Kidney (tissue), 14 donors: Measurements from ENCODE around the gene SLC6A11. TPM values are rescaled to one million over a fixed set of nuclear protein-coding genes. Genes with fewer than 3 reads are reported as not detected.

Experiments used
- DNase-seq, 5 donors: peaks; one replicate each; pipeline ENCODE4 v3.0.0-alpha.2; 2013 to 2020
- FAIRE-seq: peaks from 2 replicates; lab custom pipeline; 2012; peaks lifted over from hg19 to GRCh38; lab: Jason Lieb, UNC
- H3K27ac ChIP-seq, 2 donors: one replicate each; pipeline ENCODE4 v1.7.0; 2013; ENCODE audit warnings: low read depth in 2 of 2, low read length in 2 of 2, inconsistent platforms in 1 of 2
- H3K27me3 ChIP-seq: one replicate; pipeline ENCODE4 v1.7.1; 2013; ENCODE audit warnings: low read length, inconsistent platforms; ENCODE audit not compliant: control insufficient read depth, insufficient read depth
- H3K36me3 ChIP-seq, 3 donors: one replicate each; pipeline versions ENCODE4 v1.7.0 to v1.7.1; 2013; ENCODE audit warnings: low read length in 3 of 3, control low read depth in 1 of 3, inconsistent platforms in 1 of 3; ENCODE audit not compliant: insufficient read depth in 3 of 3, control insufficient read depth in 2 of 3
- H3K4me1 ChIP-seq, 3 donors: one replicate each; pipeline versions ENCODE4 v1.7.0 to v1.7.1; 2013; ENCODE audit warnings: low read length in 3 of 3, inconsistent platforms in 1 of 3, low read depth in 1 of 3; ENCODE audit not compliant: control insufficient read depth in 2 of 3, insufficient read depth in 2 of 3
- H3K4me3 ChIP-seq, 3 donors: one replicate each; pipeline versions ENCODE4 v1.7.0 to v1.8.1; 2013; ENCODE audit warnings: low read length in 3 of 3, control low read depth in 1 of 3, inconsistent platforms in 1 of 3
- H3K9ac ChIP-seq, 3 donors: one replicate each; pipeline versions ENCODE4 v1.7.0 to v1.7.1; 2013; ENCODE audit warnings: low read length in 3 of 3, control low read depth in 1 of 3, inconsistent platforms in 1 of 3
- H3K9me3 ChIP-seq, 3 donors: one replicate each; pipeline versions ENCODE4 v1.7.0 to v1.7.1; 2013; ENCODE audit warnings: low read length in 3 of 3, control low read depth in 1 of 3, inconsistent platforms in 1 of 3; ENCODE audit not compliant: control insufficient read depth in 2 of 3, insufficient read depth in 1 of 3
- intact Hi-C: fragments of 100-400 bp; cut with DNase I; formaldehyde crosslinking; loops from one replicate; pipeline ENCODE4 v1.11.1; 2022
- polyA plus RNA-seq: library from polyadenylated mRNA; stranded (reverse); fragments of 350-450 nt; fragmentation: Illumina TruSeq; extraction: RNeasy Lipid Tissue Mini Kit (QIAGEN cat#74804); gene quantifications from one replicate; pipeline ENCODE4 v1.2.3, GENCODE V29; 2014; ENCODE audit warnings: low read depth, low replicate concordance; ENCODE audit not compliant: insufficient read depth
- total RNA-seq: library from RNA; stranded (reverse); fragmentation: NEBNext Ultra II Directional; extraction: Animal tissue kit (Norgen Biotek cat#: 25700); gene quantifications from one replicate; pipeline ENCODE4 v1.2.1, GENCODE V29; 2021
- TF ChIP-seq, protein P1 (sequence below): IDR thresholded peaks from 3 replicates; pipeline ENCODE4 v1.5.1; 2012; ENCODE audit warnings: mild to moderate bottlenecking, moderate library complexity, borderline replicate concordance; ENCODE audit not compliant: insufficient read depth; ENCODE audit errors: extremely low read depth
- donor health status: control.
- donor health status: control.
- donor health status: control.
- donor health status: control.
- donor health status: control.
- donor health status: DM: yes; HTN: yes; CAD: no.
- donor health status: Normal renal cell carcinoma (clear cell type).

Gene SLC6A11
- total and polyA plus RNA-seq, 2 donors from 2014 or later: 0.38 TPM; not detected in 1

GRCh38 chr3:10968401-10968800 is 152.4 kb downstream of the SLC6A11 start:
- Histone ChIP-seq H3K9me3 (no peaks in the 10 kb centered on the region), H3K27ac (no peak overlapping the region), H3K27me3 (peaks cover 9% of the 10 kb centered on the region), H3K36me3 (no peaks in the 10 kb centered on the region), H3K4me1 (no peaks in the 10 kb centered on the region), H3K4me3 (no peak overlapping the region), H3K9ac (no peak overlapping the region)
- intact Hi-C loops: no loop called here
- DNase-seq (peak in 2 of 5 donors; percentile 26 to 27), FAIRE-seq (no peak)
- TF ChIP-seq, protein P1, sequence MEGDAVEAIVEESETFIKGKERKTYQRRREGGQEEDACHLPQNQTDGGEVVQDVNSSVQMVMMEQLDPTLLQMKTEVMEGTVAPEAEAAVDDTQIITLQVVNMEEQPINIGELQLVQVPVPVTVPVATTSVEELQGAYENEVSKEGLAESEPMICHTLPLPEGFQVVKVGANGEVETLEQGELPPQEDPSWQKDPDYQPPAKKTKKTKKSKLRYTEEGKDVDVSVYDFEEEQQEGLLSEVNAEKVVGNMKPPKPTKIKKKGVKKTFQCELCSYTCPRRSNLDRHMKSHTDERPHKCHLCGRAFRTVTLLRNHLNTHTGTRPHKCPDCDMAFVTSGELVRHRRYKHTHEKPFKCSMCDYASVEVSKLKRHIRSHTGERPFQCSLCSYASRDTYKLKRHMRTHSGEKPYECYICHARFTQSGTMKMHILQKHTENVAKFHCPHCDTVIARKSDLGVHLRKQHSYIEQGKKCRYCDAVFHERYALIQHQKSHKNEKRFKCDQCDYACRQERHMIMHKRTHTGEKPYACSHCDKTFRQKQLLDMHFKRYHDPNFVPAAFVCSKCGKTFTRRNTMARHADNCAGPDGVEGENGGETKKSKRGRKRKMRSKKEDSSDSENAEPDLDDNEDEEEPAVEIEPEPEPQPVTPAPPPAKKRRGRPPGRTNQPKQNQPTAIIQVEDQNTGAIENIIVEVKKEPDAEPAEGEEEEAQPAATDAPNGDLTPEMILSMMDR: no peak

DNA sequence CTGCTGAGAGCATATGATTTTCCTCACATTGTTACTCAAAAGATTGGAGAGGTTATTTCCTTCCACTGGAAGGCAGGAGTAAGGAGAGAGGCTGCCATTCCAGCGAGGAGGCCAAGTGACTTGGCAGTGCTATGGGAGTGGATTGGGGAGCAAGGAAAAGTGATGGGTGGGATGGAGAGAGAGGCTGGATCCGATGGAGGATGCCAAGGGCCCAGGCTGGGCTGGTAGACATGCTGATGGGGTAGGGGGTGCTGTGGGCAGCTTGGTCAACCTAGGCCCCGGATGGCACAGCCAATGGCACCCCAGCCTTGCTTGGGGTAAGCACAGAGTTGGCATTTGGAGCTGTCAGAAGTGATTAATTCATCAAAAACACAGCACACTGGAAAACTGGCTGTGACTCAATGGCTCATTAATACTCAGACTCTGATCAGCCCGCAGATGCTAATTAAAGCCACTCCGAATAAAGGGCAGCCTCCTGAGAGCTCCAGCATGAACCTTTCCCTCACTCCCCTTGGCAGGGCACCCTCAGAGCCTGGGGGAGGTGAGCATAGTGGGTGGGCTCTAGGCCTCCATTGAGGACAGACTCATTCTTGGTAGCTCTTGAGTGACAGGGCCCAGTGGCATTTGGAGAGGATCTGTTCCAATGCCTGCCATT is 154.4 kb downstream of the SLC6A11 start:
- Histone ChIP-seq H3K27me3 (peaks cover 9% of the 10 kb centered on the region), H3K27ac (no peak overlapping the region), H3K4me1 (no peaks in the 10 kb centered on the region), H3K9ac (no peak overlapping the region), H3K9me3 (no peaks in the 10 kb centered on the region), H3K36me3 (no peaks in the 10 kb centered on the region), H3K4me3 (no peak overlapping the region)
- DNase-seq (peak in 1 of 5 donors; percentile 23), FAIRE-seq (no peak)
- intact Hi-C loops: no loop called here
- TF ChIP-seq, protein P1: no peak

GRCh38 chr3:10972072-10972782 is 156.2 kb downstream of the SLC6A11 start:
- Histone ChIP-seq H3K27me3 (peaks cover 9% of the 10 kb centered on the region), H3K4me3 (no peak overlapping the region), H3K27ac (no peak overlapping the region), H3K36me3 (no peaks in the 10 kb centered on the region), H3K4me1 (no peaks in the 10 kb centered on the region), H3K9ac (no peak overlapping the region), H3K9me3 (no peaks in the 10 kb centered on the region)
- FAIRE-seq (no peak), DNase-seq (peak in 1 of 5 donors; percentile 28)
- intact Hi-C loops: no loop called here
- TF ChIP-seq, protein P1: no peak
